Esophagus muscularis mucosa (tissue), 4 donors: ENCODE measurements around the gene ATP13A3.

Experiments
- EP300 ChIP-seq: sonication (generic); formaldehyde crosslinking; IDR thresholded peaks from one replicate; pipeline ENCODE4 v1.6.1; 2017; ENCODE audit warnings: antibody characterized with exemption
- POLR2A ChIP-seq: fragments of 450-650 bp; IDR thresholded peaks from one replicate; pipeline ENCODE4 v1.6.1; 2017; ENCODE audit warnings: antibody characterized with exemption, moderate library complexity, mild to moderate bottlenecking, low read depth
- POLR2AphosphoS5 ChIP-seq, 2 donors: sonication (generic); formaldehyde crosslinking; IDR thresholded peaks; one replicate each; pipeline ENCODE4 v1.6.1; 2017; ENCODE audit warnings: antibody characterized with exemption in 2 of 2
- TF ChIP-seq, protein P1 (sequence below), 3 experiments: fragments of 200-600 bp in 2 of 3; fragments of 450-650 bp in 1 of 3; sonication (generic) in 2 of 3; IDR thresholded peaks; one replicate each; pipeline ENCODE4 v1.5.1; 2017 to 2019; ENCODE audit warnings: antibody characterized with exemption in 3 of 3, mild to moderate bottlenecking in 2 of 3, moderate library complexity in 1 of 3

DNA sequence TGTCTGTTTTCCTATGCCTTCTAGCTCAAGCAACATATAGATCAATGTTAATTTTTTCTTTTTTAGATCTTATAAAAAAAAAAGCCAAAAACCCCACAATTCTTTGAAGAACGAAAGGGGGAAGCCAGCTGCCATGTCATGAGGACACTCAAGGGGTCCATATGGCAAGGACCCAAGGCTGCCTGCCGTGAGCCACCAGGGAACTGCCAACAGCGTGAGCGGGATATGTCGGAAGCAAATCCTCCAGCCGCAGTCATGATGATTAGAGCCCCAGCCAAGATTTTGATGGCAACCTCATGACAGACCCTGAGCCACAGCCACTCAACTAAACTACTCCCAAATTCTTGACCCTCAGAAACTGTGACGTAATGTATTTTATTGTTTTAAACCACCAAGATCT, 94.2 kb downstream of the ATP13A3 start:
- TF ChIP-seq, protein P1, sequence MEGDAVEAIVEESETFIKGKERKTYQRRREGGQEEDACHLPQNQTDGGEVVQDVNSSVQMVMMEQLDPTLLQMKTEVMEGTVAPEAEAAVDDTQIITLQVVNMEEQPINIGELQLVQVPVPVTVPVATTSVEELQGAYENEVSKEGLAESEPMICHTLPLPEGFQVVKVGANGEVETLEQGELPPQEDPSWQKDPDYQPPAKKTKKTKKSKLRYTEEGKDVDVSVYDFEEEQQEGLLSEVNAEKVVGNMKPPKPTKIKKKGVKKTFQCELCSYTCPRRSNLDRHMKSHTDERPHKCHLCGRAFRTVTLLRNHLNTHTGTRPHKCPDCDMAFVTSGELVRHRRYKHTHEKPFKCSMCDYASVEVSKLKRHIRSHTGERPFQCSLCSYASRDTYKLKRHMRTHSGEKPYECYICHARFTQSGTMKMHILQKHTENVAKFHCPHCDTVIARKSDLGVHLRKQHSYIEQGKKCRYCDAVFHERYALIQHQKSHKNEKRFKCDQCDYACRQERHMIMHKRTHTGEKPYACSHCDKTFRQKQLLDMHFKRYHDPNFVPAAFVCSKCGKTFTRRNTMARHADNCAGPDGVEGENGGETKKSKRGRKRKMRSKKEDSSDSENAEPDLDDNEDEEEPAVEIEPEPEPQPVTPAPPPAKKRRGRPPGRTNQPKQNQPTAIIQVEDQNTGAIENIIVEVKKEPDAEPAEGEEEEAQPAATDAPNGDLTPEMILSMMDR (IDR thresholded peaks at IDR 0.05): no peak
- no peak for TF ChIP-seq POLR2A
- no peak for TF ChIP-seq EP300
- TF ChIP-seq POLR2AphosphoS5 (IDR thresholded peaks at IDR 0.05): no peak
